DND-41 (cell line): ENCODE measurements around the gene SNRNP200.
A peak's percentile ranks its signal among the peaks of the same experiment; 100 is the strongest.

Experiments
- ATAC-seq: fragments of 200-7000 bp; cut with Tn5 transposase; 3 replicates; pipeline ENCODE4 v1.9.1; 2021; ENCODE audit warnings: low read depth; ENCODE audit not compliant: insufficient read depth
- DNase-seq: peaks from one replicate; pipeline ENCODE4 v3.0.0-alpha.2; 2020
- H2AFZ ChIP-seq: 2 replicates; pipeline ENCODE4 v1.6.0; 2012; ENCODE audit warnings: low read depth, low read length
- H3K27ac ChIP-seq: 2 replicates; pipeline ENCODE4 v1.5.1; 2012; ENCODE audit warnings: low read length, inconsistent platforms
- H3K27me3 ChIP-seq: fragments of 200-600 bp; sonication (generic); 2 replicates; pipeline ENCODE4 v1.6.0; 2012; ENCODE audit warnings: low read length, mild to moderate bottlenecking, inconsistent platforms; ENCODE audit not compliant: insufficient read depth, poor library complexity
- H3K36me3 ChIP-seq: 2 replicates; pipeline ENCODE4 v1.5.1; 2012; ENCODE audit warnings: low read length, inconsistent platforms; ENCODE audit not compliant: insufficient read depth
- H3K4me1 ChIP-seq: 2 replicates; pipeline ENCODE4 v1.5.1; 2012; ENCODE audit warnings: mild to moderate bottlenecking, low read length; ENCODE audit not compliant: insufficient read depth
- H3K4me2 ChIP-seq: 2 replicates; pipeline ENCODE4 v1.6.0; 2012; ENCODE audit warnings: mild to moderate bottlenecking, moderate library complexity, low read length, inconsistent platforms; ENCODE audit not compliant: insufficient read depth
- H3K4me3 ChIP-seq, 2 experiments: fragments of 200-600 bp in 1 of 2; shearing (Covaris generic) in 1 of 2; 2 replicates each; pipeline ENCODE4 v1.5.1; 2012 to 2016; ENCODE audit warnings: inconsistent platforms in 2 of 2, low read length in 2 of 2, mild to moderate bottlenecking in 2 of 2, low read depth in 1 of 2, moderate library complexity in 1 of 2
- H3K79me2 ChIP-seq: 2 replicates; pipeline ENCODE4 v1.6.0; 2012; ENCODE audit warnings: low read length, inconsistent platforms; ENCODE audit not compliant: insufficient read depth
- H3K9ac ChIP-seq: 2 replicates; pipeline ENCODE4 v1.6.0; 2012; ENCODE audit warnings: low read depth, mild to moderate bottlenecking, inconsistent platforms, low read length, moderate library complexity
- H3K9me3 ChIP-seq: 2 replicates; pipeline ENCODE4 v1.5.1; 2012; ENCODE audit warnings: low read length, moderate library complexity, mild to moderate bottlenecking, inconsistent platforms; ENCODE audit not compliant: insufficient read depth, severe bottlenecking
- H4K20me1 ChIP-seq: 2 replicates; pipeline ENCODE4 v1.6.0; 2012; ENCODE audit warnings: low read length; ENCODE audit not compliant: insufficient read depth
- EZH2 ChIP-seq: IDR thresholded peaks from 3 replicates; pipeline ENCODE4 v1.6.1; 2012; ENCODE audit warnings: borderline replicate concordance, low read depth, mild to moderate bottlenecking, moderate library complexity, low read length, inconsistent platforms; ENCODE audit not compliant: severe bottlenecking
- TF ChIP-seq, protein P1 (sequence below): IDR thresholded peaks from 2 replicates; pipeline ENCODE4 v1.5.1; 2012; ENCODE audit warnings: borderline replicate concordance, low read length, moderate library complexity, mild to moderate bottlenecking; ENCODE audit not compliant: poor library complexity, severe bottlenecking; ENCODE audit errors: extremely low read depth

Gene SNRNP200

DNA sequence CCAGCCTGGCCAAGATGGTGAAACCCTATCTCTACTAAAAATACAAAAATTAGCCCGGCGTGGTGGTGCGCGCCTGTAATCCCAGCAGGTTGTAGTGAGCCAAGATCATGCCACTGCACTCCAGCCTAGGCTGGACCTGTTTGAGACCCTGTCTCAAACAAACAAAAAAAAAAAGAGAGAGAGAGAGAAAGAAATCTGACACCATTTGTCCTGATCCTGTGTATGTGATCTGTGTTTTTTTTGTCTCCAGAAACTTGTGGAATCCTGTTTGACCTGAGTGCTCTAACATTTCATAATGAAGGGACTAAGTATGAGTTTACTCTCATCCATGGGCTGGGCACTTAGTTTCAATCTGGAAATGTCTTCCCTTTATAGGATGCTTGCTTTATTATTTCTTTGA is 13.4 kb upstream of the SNRNP200 start:
- ATAC-seq, result no peak
- H3K79me2 ChIP-seq, result no peaks in the 10 kb centered on the region

GRCh38 chr2:96317584-96317997 is 12.2 kb upstream of the SNRNP200 start:
- no peak for TF ChIP-seq EZH2
- TF ChIP-seq, protein P1, sequence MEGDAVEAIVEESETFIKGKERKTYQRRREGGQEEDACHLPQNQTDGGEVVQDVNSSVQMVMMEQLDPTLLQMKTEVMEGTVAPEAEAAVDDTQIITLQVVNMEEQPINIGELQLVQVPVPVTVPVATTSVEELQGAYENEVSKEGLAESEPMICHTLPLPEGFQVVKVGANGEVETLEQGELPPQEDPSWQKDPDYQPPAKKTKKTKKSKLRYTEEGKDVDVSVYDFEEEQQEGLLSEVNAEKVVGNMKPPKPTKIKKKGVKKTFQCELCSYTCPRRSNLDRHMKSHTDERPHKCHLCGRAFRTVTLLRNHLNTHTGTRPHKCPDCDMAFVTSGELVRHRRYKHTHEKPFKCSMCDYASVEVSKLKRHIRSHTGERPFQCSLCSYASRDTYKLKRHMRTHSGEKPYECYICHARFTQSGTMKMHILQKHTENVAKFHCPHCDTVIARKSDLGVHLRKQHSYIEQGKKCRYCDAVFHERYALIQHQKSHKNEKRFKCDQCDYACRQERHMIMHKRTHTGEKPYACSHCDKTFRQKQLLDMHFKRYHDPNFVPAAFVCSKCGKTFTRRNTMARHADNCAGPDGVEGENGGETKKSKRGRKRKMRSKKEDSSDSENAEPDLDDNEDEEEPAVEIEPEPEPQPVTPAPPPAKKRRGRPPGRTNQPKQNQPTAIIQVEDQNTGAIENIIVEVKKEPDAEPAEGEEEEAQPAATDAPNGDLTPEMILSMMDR, result no peak
- H3K9ac ChIP-seq, result no peak overlapping the region
- H3K27ac ChIP-seq, result no peak overlapping the region
- no peaks in the 10 kb centered on the region for H4K20me1 ChIP-seq
- no peak overlapping the region for H2AFZ ChIP-seq
- H3K4me1 ChIP-seq, result peaks cover 55% of the 10 kb centered on the region
- H3K9me3 ChIP-seq, result no peaks in the 10 kb centered on the region
- H3K36me3 ChIP-seq, result no peaks in the 10 kb centered on the region
- ATAC-seq (no peak), DNase-seq (no peak)
- H3K79me2 ChIP-seq, result no peaks in the 10 kb centered on the region
- H3K4me2 ChIP-seq, result no peak overlapping the region
- no peak overlapping the region for H3K4me3 ChIP-seq
- H3K27me3 ChIP-seq, result peaks cover 13% of the 10 kb centered on the region

More for the DNA sequence above, 13.4 kb upstream of the SNRNP200 start:
- no peaks in the 10 kb centered on the region for H3K9me3 ChIP-seq
- H3K27ac ChIP-seq, result no peak overlapping the region
- peaks cover 19% of the 10 kb centered on the region for H3K27me3 ChIP-seq
- H4K20me1 ChIP-seq, result no peaks in the 10 kb centered on the region
- H3K4me2 ChIP-seq, result 0 out of 2 replicates have a peak overlapping the region, but pooled peaks have one; percentile 35
- H2AFZ ChIP-seq, result no peak overlapping the region
- no peak for DNase-seq
- H3K36me3 ChIP-seq, result no peaks in the 10 kb centered on the region
- H3K4me1 ChIP-seq, result peaks cover 60% of the 10 kb centered on the region
- no peak overlapping the region for H3K9ac ChIP-seq
- H3K4me3 ChIP-seq, result no peak overlapping the region
- TF ChIP-seq, protein P1, result no peak
- no peak for TF ChIP-seq EZH2

GRCh38 chr2:96316999-96317398 is 11.7 kb upstream of the SNRNP200 start:
- no peak overlapping the region for H3K4me2 ChIP-seq
- no peak overlapping the region for H2AFZ ChIP-seq
- H3K4me1 ChIP-seq, result peaks cover 49% of the 10 kb centered on the region
- H3K4me3 ChIP-seq, result no peak overlapping the region
- TF ChIP-seq, protein P1, result no peak
- no peak for TF ChIP-seq EZH2
- H3K36me3 ChIP-seq, result no peaks in the 10 kb centered on the region
- DNase-seq, result no peak
- no peak for ATAC-seq
- H3K9ac ChIP-seq, result no peak overlapping the region
- H3K27me3 ChIP-seq, result peaks cover 12% of the 10 kb centered on the region
- no peak overlapping the region for H3K27ac ChIP-seq
- no peaks in the 10 kb centered on the region for H3K79me2 ChIP-seq
- H3K9me3 ChIP-seq, result no peaks in the 10 kb centered on the region
- no peaks in the 10 kb centered on the region for H4K20me1 ChIP-seq

DNA sequence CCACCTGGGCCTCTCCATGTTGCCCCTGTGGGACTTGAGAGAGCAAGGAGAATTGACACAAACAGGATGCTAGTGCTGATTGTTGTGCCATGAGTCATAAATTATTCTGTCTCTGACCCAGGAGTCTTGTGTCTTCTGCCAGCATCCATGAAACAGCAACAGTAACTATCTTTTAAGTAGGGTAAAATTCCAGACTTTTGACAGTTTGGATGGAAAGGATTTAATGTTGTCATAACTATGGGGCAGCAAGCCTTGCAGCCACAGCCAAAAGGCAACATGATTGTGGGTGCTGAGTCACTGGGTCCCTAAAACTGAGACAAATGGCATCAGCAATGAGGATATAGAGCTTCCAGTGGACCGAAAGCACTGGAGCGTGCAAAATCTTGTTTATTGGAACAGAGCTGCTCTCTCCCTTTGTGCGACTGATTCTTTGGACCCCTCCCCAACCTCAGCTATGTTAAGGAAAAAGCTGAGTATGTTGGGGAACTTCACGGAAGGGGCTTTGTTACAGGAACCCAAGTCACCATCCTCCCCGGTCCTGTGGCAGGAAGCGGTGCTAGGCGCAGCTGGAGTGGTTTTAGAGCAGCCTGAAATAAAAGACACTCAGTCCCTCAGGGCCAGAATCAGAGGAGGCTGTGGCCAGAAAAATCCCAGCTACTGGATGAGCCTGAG is 10.2 kb upstream of the SNRNP200 start:
- Histone ChIP-seq H3K79me2 (no peaks in the 10 kb centered on the region), H3K4me3 (peak overlapping the region in 1 of 2 experiments; percentile 15; a peak in 1 of 4 replicates), H2AFZ (peak overlapping the region; percentile 59), H3K4me2 (peak overlapping the region; percentile 44), H3K27ac (peak overlapping the region; percentile 79), H3K4me1 (peaks cover 35% of the 10 kb centered on the region), H3K9me3 (no peaks in the 10 kb centered on the region), H3K27me3 (no peaks in the 10 kb centered on the region), H3K36me3 (no peaks in the 10 kb centered on the region), H3K9ac (peak overlapping the region; percentile 19; the same call in 1 of the 2 replicates), H4K20me1 (no peaks in the 10 kb centered on the region)
- DNase-seq (peak; percentile 72), ATAC-seq (peak; percentile 91)
- TF ChIP-seq, protein P1, result no peak
- TF ChIP-seq EZH2, result no peak
